ENCODE data around the gene PLD4.
A peak's percentile ranks its signal among the peaks of the same experiment; 100 is the strongest.
"Not testable (repeated sequence)": the region's sequence is repeated elsewhere in the genome, so short reads cannot be mapped to it uniquely, and the experiment has no call there.

The PLD4 gene

GRCh38 chr14:104924421-104925213, at the start of gene PLD4:
TSS of gene PLD4 (plus strand) at chr14:104924879. CDS start at chr14:104927141, 2,262 bp downstream.
- DNase-seq: peak; percentile 55

DNA sequence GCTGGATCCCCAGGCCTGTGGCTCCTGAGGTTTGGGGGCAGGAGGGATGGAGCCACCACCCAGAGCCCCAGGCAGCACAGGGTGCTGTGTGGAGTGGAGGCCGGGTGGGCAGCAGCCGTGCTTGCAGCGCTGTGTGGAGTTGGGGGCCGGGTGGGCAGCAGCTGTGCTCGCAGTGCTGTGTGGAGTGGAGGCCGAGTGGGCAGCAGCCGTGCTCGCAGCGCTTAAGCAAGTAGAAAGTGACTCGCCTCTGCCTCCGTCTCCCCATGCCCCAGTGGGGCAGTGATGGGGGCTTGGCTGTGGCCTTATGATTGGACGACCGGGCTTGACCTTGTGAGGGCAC, 49.3 kb upstream of the PLD4 start:
- DNase-seq: no peak

- DNase-seq: no peak
These were observed 48.9 kb upstream of the PLD4 start for GRCh38 chr14:104875811-104876210.

DNA sequence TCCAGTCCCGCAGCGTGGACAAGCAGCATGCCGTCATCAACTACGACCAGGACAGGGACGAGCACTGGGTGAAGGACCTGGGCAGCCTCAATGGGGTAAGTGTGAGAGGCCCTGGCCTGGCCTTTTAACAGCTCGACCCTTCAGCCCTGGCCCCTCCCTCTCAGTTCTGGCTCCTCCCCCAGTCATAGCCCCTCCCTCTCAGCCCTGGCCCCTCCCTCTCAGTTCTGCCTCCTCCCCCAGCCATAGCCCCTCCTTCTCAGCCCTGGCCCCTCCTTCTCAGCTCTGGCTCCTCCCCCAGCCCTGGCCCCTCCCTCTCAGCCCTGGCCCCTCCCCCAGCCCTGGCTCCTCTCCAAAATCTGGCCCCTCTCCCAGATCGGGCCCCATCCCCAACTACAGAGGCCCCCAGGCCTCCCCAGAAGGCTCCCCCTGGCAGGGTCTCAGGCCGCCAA, 48.4 kb upstream of the PLD4 start:
- DNase-seq: peak; percentile 67

- DNase-seq: no peak
These were observed 47.4 kb upstream of the PLD4 start for GRCh38 chr14:104877066-104877805.

DNA sequence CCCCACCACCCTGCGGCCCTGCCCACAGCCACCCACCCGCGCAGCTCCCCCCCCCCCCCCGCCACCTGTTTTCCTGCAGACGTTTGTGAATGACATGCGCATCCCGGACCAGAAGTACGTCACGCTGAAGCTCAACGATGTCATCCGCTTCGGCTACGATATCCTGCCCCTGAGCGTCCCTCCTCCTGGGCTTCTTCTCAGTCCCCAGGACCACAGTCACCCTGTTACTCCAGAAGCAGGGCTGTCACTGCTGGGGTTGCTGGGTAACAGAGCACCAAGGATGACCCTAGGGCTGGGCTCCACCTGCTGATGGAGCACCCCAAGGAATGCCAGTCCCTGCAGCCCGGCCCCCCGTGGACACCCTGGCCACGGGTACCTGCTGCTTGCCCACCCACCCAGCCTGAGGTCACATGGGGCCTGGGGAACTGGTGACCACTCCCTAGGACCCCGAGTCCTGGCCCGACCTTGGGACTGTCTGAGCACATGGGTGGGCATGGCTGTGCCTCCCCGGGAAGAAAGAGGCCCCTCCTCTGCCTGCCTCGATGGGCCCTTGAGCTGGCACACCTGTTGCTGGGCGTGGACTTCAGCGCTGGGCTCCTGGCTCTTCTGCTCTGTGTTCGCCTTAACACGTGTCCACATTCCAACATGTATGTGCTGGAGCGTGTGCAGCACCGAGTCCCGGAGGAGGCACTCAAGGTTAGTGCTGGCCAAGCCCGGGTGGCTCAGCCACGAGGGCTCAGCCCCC, 46.7 kb upstream of the PLD4 start:
- no peak for DNase-seq

DNA sequence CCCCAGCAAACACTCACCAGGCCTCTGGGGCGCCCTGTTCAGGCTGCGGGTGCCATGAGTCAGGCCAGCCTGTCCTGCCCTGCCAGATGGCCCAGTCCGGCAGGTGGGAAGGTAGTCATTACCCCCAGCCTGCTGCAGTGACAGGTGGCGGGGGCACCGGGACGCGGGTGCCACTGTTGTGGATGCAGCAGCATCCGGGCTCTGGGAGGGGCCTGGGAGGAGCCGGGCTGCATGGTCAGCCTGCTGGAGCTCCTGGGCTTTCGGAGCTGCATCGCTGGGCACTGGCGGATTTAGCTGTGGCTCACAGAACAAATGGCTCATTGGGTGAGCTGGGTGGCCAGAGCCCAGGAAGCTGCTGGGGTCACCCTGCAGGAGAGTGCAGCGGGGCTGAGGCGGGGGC, 46.1 kb upstream of the PLD4 start:
- no peak for DNase-seq

DNA sequence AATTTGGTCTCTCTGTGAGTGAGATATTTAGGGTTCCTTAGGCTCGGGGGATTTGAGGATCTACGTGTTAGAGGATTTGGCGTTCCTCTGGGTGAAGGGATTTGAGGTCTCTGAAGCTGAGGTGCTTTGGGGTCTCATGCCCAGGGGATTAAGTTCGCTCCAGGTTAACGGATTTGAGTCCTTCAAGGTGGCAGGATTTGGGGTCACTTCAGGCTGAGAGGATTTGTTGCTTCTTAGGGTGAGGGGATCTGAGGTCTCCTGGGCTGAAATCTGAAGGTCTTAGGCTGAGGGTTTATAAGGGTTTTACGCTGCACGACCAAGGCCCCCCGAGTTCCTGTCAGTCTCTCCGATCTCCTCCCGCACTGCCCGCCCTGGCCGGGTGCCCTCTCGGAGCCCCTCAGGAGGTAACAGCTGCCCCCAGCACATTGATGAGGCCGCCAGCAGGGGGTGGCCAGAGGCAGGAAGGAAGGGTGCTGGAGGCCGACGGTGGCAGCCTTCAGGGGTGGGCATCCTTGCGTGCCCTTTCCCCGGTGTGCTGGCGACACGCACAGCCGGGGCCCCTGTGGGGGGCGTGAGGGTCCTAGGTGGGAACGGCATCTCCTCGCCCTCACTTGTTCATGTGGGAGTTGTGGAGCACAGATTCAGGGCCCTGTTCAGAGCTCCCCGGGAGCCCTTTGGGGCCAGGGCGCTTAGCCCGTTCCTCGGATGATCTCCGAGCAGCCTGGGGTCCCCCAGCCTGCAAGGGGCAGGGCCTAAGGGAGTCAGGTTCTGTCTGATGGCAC, 45.3 kb upstream of the PLD4 start:
- no peak for DNase-seq

GRCh38 chr14:104879983-104880565, 44.6 kb upstream of the PLD4 start:
- DNase-seq: no peak

DNA sequence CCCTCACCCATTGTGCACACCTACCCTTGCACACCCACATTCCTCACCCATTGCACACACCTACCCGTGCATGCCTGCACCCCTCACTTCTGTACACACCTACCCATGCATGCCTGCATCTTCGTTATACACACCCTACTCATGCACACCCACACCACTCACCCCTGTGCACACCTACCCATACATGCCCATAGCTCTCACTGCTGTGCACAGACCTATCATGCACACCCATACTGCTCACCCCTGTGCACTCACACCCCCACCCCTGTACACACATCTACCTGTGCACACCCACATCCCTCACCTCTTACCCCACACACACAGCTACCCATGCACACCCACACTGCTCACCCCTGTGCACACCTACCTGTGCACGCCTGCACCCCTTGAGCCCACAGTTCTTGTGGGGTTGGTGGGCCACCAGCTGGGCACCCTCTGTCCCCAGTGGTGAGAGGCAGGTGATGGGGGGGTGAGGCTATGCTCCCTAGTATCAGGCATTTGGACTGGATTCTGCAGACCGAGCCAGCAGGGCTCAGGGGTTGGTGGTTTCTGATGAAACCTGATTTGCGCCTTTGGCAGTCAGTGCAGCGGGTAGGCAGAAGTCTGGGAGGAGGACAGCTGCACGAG, 44.0 kb upstream of the PLD4 start:
- DNase-seq: no peak

DNA sequence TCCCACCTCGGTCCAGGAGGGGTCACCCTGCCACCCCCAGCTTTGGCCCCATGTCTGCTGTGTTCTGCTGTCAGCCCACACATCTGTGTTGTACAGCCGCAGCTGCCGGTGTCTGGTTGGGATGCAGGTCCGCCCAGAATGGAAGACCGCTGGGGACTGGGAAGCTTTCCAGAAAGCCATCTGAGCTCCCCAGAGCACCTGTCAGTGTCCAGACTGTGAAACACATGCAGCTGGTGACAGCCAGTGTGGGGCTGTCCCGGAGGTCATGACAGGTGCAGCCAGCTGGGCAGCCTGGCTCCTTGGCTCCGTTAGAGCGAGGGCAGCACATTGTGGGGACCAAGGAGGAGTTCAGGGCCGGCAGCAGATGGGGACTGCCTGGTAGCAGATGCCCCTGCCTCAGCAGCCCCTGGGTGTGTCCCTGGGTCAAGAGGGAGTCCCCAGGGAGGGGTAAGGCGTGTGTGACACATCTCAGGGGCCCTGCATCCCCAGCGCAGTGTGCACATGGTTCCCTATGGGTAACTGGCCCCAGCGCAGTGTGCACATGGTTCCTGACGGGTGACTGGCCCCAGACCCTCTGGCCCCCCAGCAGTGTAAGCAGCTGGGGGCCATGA, 43.2 kb upstream of the PLD4 start:
- DNase-seq: no peak

DNA sequence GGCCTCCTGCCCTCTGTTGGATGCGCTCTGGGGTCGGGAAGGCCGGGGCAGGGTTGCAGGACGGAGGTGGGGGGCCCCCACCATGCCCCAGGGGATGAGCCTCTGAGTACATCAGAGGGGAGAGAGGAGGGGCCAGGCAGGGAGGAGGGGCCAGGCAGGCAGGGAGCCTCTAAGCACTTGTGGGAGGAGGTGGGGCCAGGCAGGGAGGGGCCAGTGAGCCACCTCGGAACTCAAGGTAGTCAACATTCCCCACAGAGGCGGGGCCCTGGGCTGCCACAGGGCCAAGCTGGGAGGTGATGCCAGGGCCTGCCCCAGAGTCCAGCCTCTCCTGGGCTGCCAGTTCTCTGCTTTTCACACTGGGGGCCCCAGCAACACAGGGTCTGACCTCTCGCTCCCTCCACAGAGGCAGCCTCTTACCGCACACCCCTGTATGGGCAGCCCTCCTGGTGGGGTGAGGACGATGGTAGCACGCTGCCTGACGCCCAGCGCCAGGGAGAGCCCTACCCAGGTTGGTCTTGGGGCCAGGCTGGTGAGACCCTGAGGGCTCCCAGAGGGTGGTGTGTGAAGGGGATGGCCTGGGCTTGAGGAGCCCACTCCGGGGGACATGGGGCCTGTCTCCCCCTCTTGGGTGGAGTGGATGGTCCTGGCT, 42.2 kb upstream of the PLD4 start:
- no peak for DNase-seq

- DNase-seq: no peak
These were observed 41.6 kb upstream of the PLD4 start for GRCh38 chr14:104882991-104883660.

- no peak for DNase-seq
These were observed 40.9 kb upstream of the PLD4 start for GRCh38 chr14:104883681-104884361.

DNA sequence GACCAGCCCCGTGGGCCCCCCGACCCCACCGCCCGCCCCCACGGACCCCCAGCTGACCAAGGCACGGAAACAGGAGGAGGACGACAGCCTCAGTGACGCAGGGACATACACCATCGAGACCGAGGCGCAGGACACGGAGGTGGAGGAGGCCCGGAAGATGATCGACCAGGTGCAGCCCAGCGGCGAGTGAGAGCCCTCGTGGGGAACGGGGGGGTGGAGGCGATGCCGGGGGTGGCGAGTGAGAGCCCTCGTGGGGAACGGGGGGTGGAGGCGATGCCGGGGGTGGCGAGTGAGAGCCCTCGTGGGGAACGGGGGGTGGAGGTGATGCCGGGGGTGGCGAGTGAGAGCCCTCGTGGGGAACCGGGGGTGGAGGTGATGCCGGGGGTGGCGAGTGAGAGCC, 40.3 kb upstream of the PLD4 start:
- DNase-seq: not testable (repeated sequence)

DNA sequence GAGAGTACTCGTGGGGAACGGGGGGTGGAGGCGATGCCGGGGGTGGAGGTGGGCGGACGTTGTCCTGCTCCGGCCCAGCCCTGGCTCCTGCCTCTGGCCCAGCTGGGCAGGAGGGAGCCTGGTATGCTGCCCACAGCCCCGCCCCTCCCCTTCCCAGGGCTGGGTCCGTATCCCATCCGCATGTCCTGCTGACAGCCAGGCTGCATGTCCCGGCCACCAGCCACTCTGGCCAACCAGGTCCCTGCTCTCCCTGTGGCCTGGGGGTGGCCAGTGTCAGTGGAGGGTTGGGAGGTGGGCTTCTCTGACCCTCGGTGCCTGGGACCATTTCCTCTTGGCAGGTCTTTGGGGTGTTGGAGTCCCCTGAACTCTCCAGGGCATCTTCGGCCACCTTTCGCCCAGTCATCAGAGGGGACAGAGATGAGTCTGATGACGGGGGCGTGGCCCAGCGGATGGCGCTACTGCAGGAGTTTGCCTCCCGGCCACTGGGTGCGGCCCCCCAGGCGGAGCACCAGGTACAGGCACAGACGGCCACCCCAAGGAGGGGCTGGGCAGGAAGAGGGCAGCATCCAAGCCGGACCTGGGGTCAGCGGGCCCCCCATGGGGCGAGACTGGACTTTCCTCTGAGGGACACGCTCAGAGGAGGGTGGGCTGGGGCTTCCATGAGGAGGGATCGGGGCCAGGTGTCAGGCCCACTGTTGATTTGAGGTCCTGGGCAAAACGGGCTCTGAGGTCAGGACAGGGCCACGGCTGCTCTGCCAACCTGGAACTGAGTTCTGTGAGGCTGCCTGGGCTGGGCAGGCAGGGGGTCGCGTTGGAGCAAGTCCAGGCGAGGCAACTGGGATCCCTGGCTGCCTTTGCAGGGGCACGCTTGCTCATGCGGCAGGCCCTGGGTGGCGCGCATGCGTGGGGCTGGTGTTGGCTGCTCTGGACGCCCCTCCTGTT, 39.4 kb upstream of the PLD4 start:
- DNase-seq: no peak

- no peak for DNase-seq
These were observed 38.5 kb upstream of the PLD4 start for GRCh38 chr14:104885973-104886689.
